Lung (tissue), 12 donors: Measurements from ENCODE around the gene TRAPPC12. TPM values are rescaled to one million over a fixed set of nuclear protein-coding genes. Genes with fewer than 3 reads are reported as not detected.

Experiments used
- ATAC-seq: fragments of 200-7000 bp; cut with Tn5 transposase; one replicate; pipeline ENCODE4 v1.9.1; 2020; ENCODE audit warnings: moderate number of reproducible peaks; ENCODE audit not compliant: insufficient read depth, low FRiP score
- DNase-seq, 3 donors: peaks; one replicate each; pipeline ENCODE4 v3.0.0-alpha.2; 2013 to 2017
- H3K27ac ChIP-seq, 2 donors: one replicate each; pipeline ENCODE4 v1.5.1; 2013; ENCODE audit warnings: mild to moderate bottlenecking in 2 of 2, moderate library complexity in 2 of 2, control low read depth in 1 of 2, inconsistent platforms in 1 of 2, low read depth in 1 of 2, low read length in 1 of 2
- H3K27me3 ChIP-seq, 3 donors: one replicate each; pipeline ENCODE4 v1.5.1; 2013; ENCODE audit warnings: low read length in 2 of 3; ENCODE audit not compliant: control insufficient read depth in 3 of 3, insufficient read depth in 3 of 3
- H3K36me3 ChIP-seq, 4 donors: one replicate each; pipeline ENCODE4 v1.5.1; 2013; ENCODE audit warnings: low read length in 4 of 4, mild to moderate bottlenecking in 1 of 4, moderate library complexity in 1 of 4; ENCODE audit not compliant: control insufficient read depth in 4 of 4, insufficient read depth in 4 of 4
- H3K4me1 ChIP-seq, 5 donors: one replicate each; pipeline ENCODE4 v1.5.1; 2013; ENCODE audit warnings: low read length in 5 of 5, mild to moderate bottlenecking in 2 of 5, moderate library complexity in 1 of 5; ENCODE audit not compliant: control insufficient read depth in 5 of 5, insufficient read depth in 5 of 5
- H3K4me3 ChIP-seq: one replicate; pipeline ENCODE4 v1.5.1; 2013; ENCODE audit warnings: mild to moderate bottlenecking, control low read depth, moderate library complexity
- H3K9ac ChIP-seq, 2 donors: one replicate each; pipeline ENCODE4 v1.5.1; 2013; ENCODE audit warnings: low read length in 2 of 2, control low read depth in 1 of 2; ENCODE audit not compliant: insufficient read depth in 1 of 2
- H3K9me3 ChIP-seq, 4 donors: one replicate each; pipeline ENCODE4 v1.5.1; 2013; ENCODE audit warnings: low read length in 3 of 4, mild to moderate bottlenecking in 1 of 4, moderate library complexity in 1 of 4; ENCODE audit not compliant: control insufficient read depth in 4 of 4, insufficient read depth in 3 of 4
- CTCF ChIP-seq: IDR thresholded peaks from 2 replicates; pipeline ENCODE4 v1.5.1; 2012; ENCODE audit warnings: mild to moderate bottlenecking; ENCODE audit errors: control extremely low read depth, extremely low read depth
- WGBS, 2 donors: extraction: QIAGEN DNeasy Blood & Tissue Kit; methylation state at CpG; one replicate each; pipeline ENCODE4 v1.1.7; 2013; 5-methylcytosine and 5-hydroxymethylcytosine counted together
- polyA plus RNA-seq, 2 donors: library from polyadenylated mRNA; stranded (reverse); fragments of 200-250 nt; gene quantifications; one replicate each; pipeline ENCODE4 v1.2.1, GENCODE V29; 2013
- total RNA-seq, 2 donors: library from RNA; depleted of rRNA in 1 of 2; stranded (reverse); fragments of >200 nt in 1 of 2; gene quantifications; one replicate each; pipeline ENCODE4 v1.2.1, GENCODE V29; 2014 to 2021
- donor health status: control.
- donor health status: control.
- donor health status: Bipolar disorder and iron deficiency.
- donor health status: healthy.
- donor health status: DM: yes; HTN: yes; CAD: no.

Gene TRAPPC12
- total and polyA plus RNA-seq, 4 donors: 49.9 to 117 (median 91.0) TPM

- H3K36me3 ChIP-seq: peaks cover 0 to 8% (median 2%) of the 10 kb centered on the region in 4 donors
- no peaks in the 10 kb centered on the region for H3K9me3 ChIP-seq
- DNase-seq (no peak), ATAC-seq (no peak)
- no peak overlapping the region for H3K27ac ChIP-seq
- WGBS, 2 donors: 86 to 95% methylated on average over 6 of the region's 6 CpGs
- H3K27me3 ChIP-seq: no peaks in the 10 kb centered on the region
- no peak for TF ChIP-seq CTCF
- H3K9ac ChIP-seq: no peak overlapping the region
- peaks cover 0 to 4% (median 0%) of the 10 kb centered on the region in 5 donors for H3K4me1 ChIP-seq
- H3K4me3 ChIP-seq: no peak overlapping the region
Observed at GRCh38 chr2:3488061-3488531, 108.6 kb downstream of the TRAPPC12 start.

- H3K4me3 ChIP-seq: no peak overlapping the region
- no peak overlapping the region for H3K9ac ChIP-seq
- H3K27ac ChIP-seq: no peak overlapping the region
- peaks cover 0 to 4% (median 0%) of the 10 kb centered on the region in 5 donors for H3K4me1 ChIP-seq
- TF ChIP-seq CTCF: no peak
- WGBS, 2 donors: 74 to 85% methylated on average over 27 of the region's 27 CpGs
- DNase-seq (no peak), ATAC-seq (no peak)
- peaks cover 0 to 8% (median 2%) of the 10 kb centered on the region in 4 donors for H3K36me3 ChIP-seq
- H3K27me3 ChIP-seq: no peaks in the 10 kb centered on the region
- H3K9me3 ChIP-seq: no peaks in the 10 kb centered on the region
Observed at GRCh38 chr2:3488855-3489763, 109.6 kb downstream of the TRAPPC12 start.

DNA sequence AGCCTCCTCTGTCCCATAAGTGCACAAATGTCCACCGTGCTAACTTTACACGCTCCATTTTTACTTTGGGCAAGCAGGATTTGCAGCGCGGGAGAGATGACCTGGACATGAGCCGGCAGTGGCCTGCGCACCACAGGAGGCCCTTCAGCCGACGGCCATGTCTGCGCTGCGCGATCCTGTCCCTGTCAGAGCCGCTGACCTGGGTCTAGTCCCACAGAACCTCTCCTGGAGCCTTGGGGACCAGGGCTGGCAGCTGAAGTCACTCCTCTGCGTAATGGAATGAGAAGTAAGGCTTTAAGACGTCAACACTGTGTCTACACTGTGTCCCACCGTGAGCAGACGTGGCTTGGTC is 110.2 kb downstream of the TRAPPC12 start:
- 94 to 96% methylated on average over 16 of the region's 16 CpGs for WGBS, 2 donors
- no peak for TF ChIP-seq CTCF
- DNase-seq (no peak), ATAC-seq (no peak)
- Histone ChIP-seq H3K27me3 (no peaks in the 10 kb centered on the region), H3K36me3 (peaks cover 0 to 6% (median 2%) of the 10 kb centered on the region in 4 donors), H3K9me3 (no peaks in the 10 kb centered on the region), H3K27ac (no peak overlapping the region), H3K4me1 (peaks cover 0 to 4% (median 0%) of the 10 kb centered on the region in 5 donors), H3K4me3 (no peak overlapping the region), H3K9ac (no peak overlapping the region)
